SU-DHL-6 (cell line): ENCODE data around the gene CZIB.

Experiments
- H2AFZ ChIP-seq: fragments of 200-600 bp; sonication (generic); 2 replicates; pipeline ENCODE4 v1.6.1; 2014; ENCODE audit warnings: low read depth, mild to moderate bottlenecking, moderate library complexity, mixed read lengths, antibody characterized with exemption, low read length; ENCODE audit not compliant: severe bottlenecking
- H3F3A ChIP-seq: fragments of 200-600 bp; shearing (Covaris generic); 2 replicates; pipeline ENCODE4 v1.6.0; 2016; ENCODE audit warnings: antibody characterized with exemption, mild to moderate bottlenecking; ENCODE audit not compliant: insufficient read depth
- H3K27ac ChIP-seq: fragments of 200-600 bp; sonication (generic); 2 replicates; pipeline ENCODE4 v1.5.1; 2016; ENCODE audit warnings: low read depth, mild to moderate bottlenecking, low read length, moderate library complexity, mixed read lengths
- H3K27me3 ChIP-seq: fragments of 200-600 bp; sonication (generic), shearing (Covaris generic); 2 replicates; pipeline ENCODE4 v1.6.0; 2014; ENCODE audit warnings: mild to moderate bottlenecking, low read length
- H3K36me3 ChIP-seq: fragments of 200-600 bp; sonication (generic); 2 replicates; pipeline ENCODE4 v1.6.1; 2014; ENCODE audit warnings: mild to moderate bottlenecking, low read length, mixed read lengths
- H3K4me2 ChIP-seq: fragments of 300-600, 200-600 bp; shearing (Covaris generic), sonication (generic); 2 replicates; pipeline ENCODE4 v1.6.0; 2014; ENCODE audit warnings: low read length, low read depth, mild to moderate bottlenecking; ENCODE audit not compliant: poor library complexity, severe bottlenecking
- H3K4me3 ChIP-seq: fragments of 200-600 bp; sonication (generic); 2 replicates; pipeline ENCODE4 v1.5.1; 2014; ENCODE audit warnings: antibody characterized with exemption, low read length, mild to moderate bottlenecking, mixed read lengths; ENCODE audit not compliant: insufficient read depth, poor library complexity, severe bottlenecking
- H3K79me2 ChIP-seq: fragments of 200-600 bp; sonication (generic); 2 replicates; pipeline ENCODE4 v1.6.1; 2014; ENCODE audit warnings: mild to moderate bottlenecking, low read length, moderate library complexity; ENCODE audit not compliant: insufficient read depth
- H3K9ac ChIP-seq: fragments of 200-600 bp; sonication (generic); 2 replicates; pipeline ENCODE4 v1.7.0; 2014; ENCODE audit warnings: mild to moderate bottlenecking, low read length
- H3K9me2 ChIP-seq: fragments of 200-600 bp; sonication (generic); replicated peaks from 2 replicates; pipeline ENCODE4 v1.6.1; 2014; ENCODE audit warnings: low read length; ENCODE audit not compliant: insufficient read depth
- H3K9me3 ChIP-seq: fragments of 200-600 bp; sonication (generic); 2 replicates; pipeline ENCODE4 v1.6.1; 2014; ENCODE audit warnings: low read length, mixed read lengths; ENCODE audit not compliant: insufficient read depth
- H4K20me1 ChIP-seq: fragments of 200-600 bp; sonication (generic); 2 replicates; pipeline ENCODE4 v1.6.1; 2014; ENCODE audit warnings: low read depth, mild to moderate bottlenecking, antibody characterized with exemption, low read length, moderate library complexity, mixed read lengths
- CTCF ChIP-seq: fragments of 200-600 bp; sonication (generic); IDR thresholded peaks from one replicate; pipeline ENCODE4 v1.5.1; 2017; ENCODE audit warnings: antibody characterized with exemption, mild to moderate bottlenecking, low read length, moderate library complexity; ENCODE audit not compliant: insufficient read depth, poor library complexity, severe bottlenecking
- EZH2phosphoT487 ChIP-seq: fragments of 200-600 bp; sonication (generic), shearing (Covaris generic); conservative IDR thresholded peaks from 2 replicates; pipeline ENCODE4 v1.6.1; 2018; ENCODE audit warnings: mild to moderate bottlenecking, antibody characterized with exemption, low read length, moderate library complexity, mixed read lengths

The CZIB gene

GRCh38 chr1:53237638-53238037, 17.2 kb upstream of the CZIB start:
- H4K20me1 ChIP-seq, result no peaks in the 10 kb centered on the region; the same call in 1 of the 2 replicates
- peaks cover 10% of the 10 kb centered on the region; the same call in 1 of the 2 replicates for H3K36me3 ChIP-seq
- no peaks in the 10 kb centered on the region for H3K9me3 ChIP-seq
- H3K27ac ChIP-seq, result no peak overlapping the region
- H3F3A ChIP-seq, result peaks cover 19% of the 10 kb centered on the region
- peak overlapping the region; percentile 95 for H3K4me3 ChIP-seq
- H2AFZ ChIP-seq, result peak overlapping the region; percentile 78
- no peaks in the 10 kb centered on the region for H3K9me2 ChIP-seq
- peak overlapping the region; percentile 85 for H3K9ac ChIP-seq
- TF ChIP-seq CTCF (no peak), EZH2phosphoT487 (no peak)
- H3K4me2 ChIP-seq, result peak overlapping the region; percentile 97
- peaks cover 34% of the 10 kb centered on the region for H3K79me2 ChIP-seq
- H3K27me3 ChIP-seq, result no peaks in the 10 kb centered on the region

DNA sequence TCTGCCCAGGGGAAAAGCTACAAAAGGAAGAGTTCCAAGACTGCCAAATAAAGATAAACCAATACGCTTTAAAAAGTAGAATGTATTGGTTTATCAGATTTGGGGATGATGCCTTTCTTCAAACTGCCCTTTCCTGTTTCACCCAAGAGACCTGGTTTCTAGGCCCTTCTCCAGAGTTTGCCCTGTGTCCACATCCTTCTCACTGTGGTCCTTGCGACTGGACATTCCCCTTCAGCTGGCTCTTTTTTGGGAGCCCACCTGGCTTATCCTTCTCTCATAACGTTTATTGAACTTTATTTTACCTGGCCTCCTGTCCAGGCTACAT, 490 bp upstream of the CZIB start:
- H4K20me1 ChIP-seq, result no peaks in the 10 kb centered on the region
- H3K4me2 ChIP-seq, result peak overlapping the region; percentile 74
- peak overlapping the region; percentile 70; the same call in 1 of the 2 replicates for H3K27ac ChIP-seq
- H3K27me3 ChIP-seq, result no peaks in the 10 kb centered on the region
- peak overlapping the region; percentile 65 for H3K4me3 ChIP-seq
- peak overlapping the region; percentile 72 for H3K9ac ChIP-seq
- 0 out of 2 replicates have a peak, but pooled peaks cover 12% of the 10 kb centered on the region for H3F3A ChIP-seq
- H3K79me2 ChIP-seq, result peaks cover 9% of the 10 kb centered on the region
- no peak for TF ChIP-seq EZH2phosphoT487
- TF ChIP-seq CTCF, result no peak
- no peaks in the 10 kb centered on the region for H3K9me2 ChIP-seq
- no peaks in the 10 kb centered on the region for H3K9me3 ChIP-seq
- H2AFZ ChIP-seq, result peak overlapping the region; percentile 54
- no peaks in the 10 kb centered on the region for H3K36me3 ChIP-seq

DNA sequence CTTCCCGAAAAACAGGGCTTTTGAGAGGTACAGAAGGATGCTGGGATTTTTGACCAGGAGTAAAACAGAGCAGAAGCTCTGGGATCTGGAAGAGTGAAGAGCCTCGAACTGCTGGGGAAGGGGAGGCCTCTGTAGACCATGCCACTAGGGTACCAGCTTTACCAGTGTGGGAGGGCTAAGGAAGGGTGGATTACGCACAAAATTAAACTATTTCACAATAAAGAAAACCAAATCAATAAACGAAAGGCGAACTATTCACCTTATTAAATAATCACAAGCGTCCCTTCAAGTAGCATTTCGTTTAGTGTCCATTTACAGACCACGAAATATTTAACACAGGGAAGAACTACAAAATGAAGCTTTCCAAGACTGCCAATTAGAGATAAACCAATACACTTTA, 723 bp downstream of the CZIB start:
- Histone ChIP-seq H3K4me2 (peak overlapping the region; percentile 74), H3K9me3 (no peaks in the 10 kb centered on the region), H3F3A (0 out of 2 replicates have a peak, but pooled peaks cover 11% of the 10 kb centered on the region), H4K20me1 (no peaks in the 10 kb centered on the region), H3K27me3 (no peaks in the 10 kb centered on the region), H3K9ac (peak overlapping the region; percentile 72), H3K36me3 (no peaks in the 10 kb centered on the region), H3K79me2 (peaks cover 9% of the 10 kb centered on the region), H3K4me3 (peak overlapping the region; percentile 65), H3K9me2 (no peaks in the 10 kb centered on the region), H3K27ac (peak overlapping the region; percentile 20), H2AFZ (peak overlapping the region; percentile 54)
- TF ChIP-seq CTCF, result no peak
- no peak for TF ChIP-seq EZH2phosphoT487
